Measurements from ENCODE around the gene MYL2. TPM values are rescaled to one million over a fixed set of nuclear protein-coding genes. Genes with fewer than 3 reads are reported as not detected.

MYL2 gene
- polyA plus RNA-seq, 1 donor (not counting 4 experiments of a cell fraction or from before 2014, with no cell fraction given): 0.08 TPM

DNA sequence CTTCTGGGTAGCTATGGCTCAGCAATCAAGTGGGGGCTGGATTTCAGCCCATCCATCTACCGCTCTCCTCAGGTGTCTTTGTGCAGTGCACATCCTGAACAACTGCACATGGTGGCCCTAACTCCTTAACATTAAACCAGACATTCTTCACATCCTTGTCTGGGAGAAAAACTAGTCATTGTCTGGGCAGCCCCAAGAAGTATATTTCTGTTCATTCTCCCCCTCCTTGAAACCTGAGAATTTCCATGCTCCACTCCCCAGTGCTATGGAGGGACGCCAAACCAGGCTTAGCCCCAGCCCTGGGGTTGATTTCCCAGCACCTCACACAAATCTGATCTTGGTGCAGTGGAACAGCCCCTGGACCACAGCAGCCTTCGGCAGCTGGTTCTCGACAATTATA lies 13.4 kb downstream of the MYL2 start:
- H3K9me1 ChIP-seq (ENCODE audit: control insufficient read depth, extremely low read depth, insufficient read depth, low read length): no peaks in the 10 kb centered on the region
- H3K9me3 ChIP-seq (ENCODE audit: control insufficient read depth, low read depth, low read length): no peaks in the 10 kb centered on the region
- no peak overlapping the region for H3K4me3 ChIP-seq (ENCODE audit: control insufficient read depth in 2 of 3, extremely low read depth in 1 of 3, insufficient read depth in 2 of 3, low read depth in 1 of 3, low read length in 3 of 3)
- peaks cover 11% of the 10 kb centered on the region for H3K4me1 ChIP-seq (ENCODE audit: control insufficient read depth, extremely low read depth, insufficient read depth, low read length)
- H2AFZ ChIP-seq (ENCODE audit: control insufficient read depth, low read length): no peak overlapping the region
- no peak for FAIRE-seq
- no peak overlapping the region for H3K9ac ChIP-seq (ENCODE audit: control insufficient read depth, extremely low read depth, insufficient read depth, low read length)
- dilution Hi-C loops (cut with MboI; ENCODE audit: extremely low pct_ligation_motif_present, low sequenced_read_pairs): no loop called here
- no peak for DNase-seq (ENCODE audit: low read depth, low spot score)
- H3K27me3 ChIP-seq (ENCODE audit: control insufficient read depth, extremely low read depth, insufficient read depth, low read length): no peaks in the 10 kb centered on the region
- H3K36me3 ChIP-seq (ENCODE audit: control insufficient read depth in 2 of 2, extremely low read depth in 1 of 2, insufficient read depth in 2 of 2, low read length in 2 of 2): no peaks in the 10 kb centered on the region
- H3K79me2 ChIP-seq (ENCODE audit: control insufficient read depth, insufficient read depth, low read length): no peaks in the 10 kb centered on the region
- no peak overlapping the region for H3K27ac ChIP-seq (ENCODE audit: control insufficient read depth, insufficient read depth, low read length)
- H3K4me2 ChIP-seq (ENCODE audit: control insufficient read depth, extremely low read depth, insufficient read depth, low read depth, low read length): no peak overlapping the region
- H4K20me1 ChIP-seq (ENCODE audit: control insufficient read depth, extremely low read depth, insufficient read depth, low read length): no peaks in the 10 kb centered on the region
- TF ChIP-seq, protein P1, sequence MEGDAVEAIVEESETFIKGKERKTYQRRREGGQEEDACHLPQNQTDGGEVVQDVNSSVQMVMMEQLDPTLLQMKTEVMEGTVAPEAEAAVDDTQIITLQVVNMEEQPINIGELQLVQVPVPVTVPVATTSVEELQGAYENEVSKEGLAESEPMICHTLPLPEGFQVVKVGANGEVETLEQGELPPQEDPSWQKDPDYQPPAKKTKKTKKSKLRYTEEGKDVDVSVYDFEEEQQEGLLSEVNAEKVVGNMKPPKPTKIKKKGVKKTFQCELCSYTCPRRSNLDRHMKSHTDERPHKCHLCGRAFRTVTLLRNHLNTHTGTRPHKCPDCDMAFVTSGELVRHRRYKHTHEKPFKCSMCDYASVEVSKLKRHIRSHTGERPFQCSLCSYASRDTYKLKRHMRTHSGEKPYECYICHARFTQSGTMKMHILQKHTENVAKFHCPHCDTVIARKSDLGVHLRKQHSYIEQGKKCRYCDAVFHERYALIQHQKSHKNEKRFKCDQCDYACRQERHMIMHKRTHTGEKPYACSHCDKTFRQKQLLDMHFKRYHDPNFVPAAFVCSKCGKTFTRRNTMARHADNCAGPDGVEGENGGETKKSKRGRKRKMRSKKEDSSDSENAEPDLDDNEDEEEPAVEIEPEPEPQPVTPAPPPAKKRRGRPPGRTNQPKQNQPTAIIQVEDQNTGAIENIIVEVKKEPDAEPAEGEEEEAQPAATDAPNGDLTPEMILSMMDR (optimal IDR thresholded peaks at IDR 0.05 in 1 of 3, IDR thresholded peaks at IDR 0.05 in 1 of 3, conservative IDR thresholded peaks at IDR 0.05 in 1 of 3; ENCODE audit: extremely low read depth in 1 of 3, insufficient read depth in 2 of 3, low read length in 3 of 3): no peak
- TF ChIP-seq EZH2 (IDR thresholded peaks at IDR 0.05; ENCODE audit: low read length): no peak

- DNase-seq (ENCODE audit: low read depth, low spot score) (no peak), FAIRE-seq (no peak)
- no peaks in the 10 kb centered on the region for H3K36me3 ChIP-seq (ENCODE audit: control insufficient read depth in 2 of 2, extremely low read depth in 1 of 2, insufficient read depth in 2 of 2, low read length in 2 of 2)
- peaks cover 11% of the 10 kb centered on the region for H3K4me1 ChIP-seq (ENCODE audit: control insufficient read depth, extremely low read depth, insufficient read depth, low read length)
- H3K9me3 ChIP-seq (ENCODE audit: control insufficient read depth, low read depth, low read length): no peaks in the 10 kb centered on the region
- TF ChIP-seq, protein P1 (optimal IDR thresholded peaks at IDR 0.05 in 1 of 3, IDR thresholded peaks at IDR 0.05 in 1 of 3, conservative IDR thresholded peaks at IDR 0.05 in 1 of 3; ENCODE audit: extremely low read depth in 1 of 3, insufficient read depth in 2 of 3, low read length in 3 of 3): no peak
- TF ChIP-seq EZH2 (IDR thresholded peaks at IDR 0.05; ENCODE audit: low read length): no peak
- H3K27me3 ChIP-seq (ENCODE audit: control insufficient read depth, extremely low read depth, insufficient read depth, low read length): no peaks in the 10 kb centered on the region
- no peak overlapping the region for H3K4me2 ChIP-seq (ENCODE audit: control insufficient read depth, extremely low read depth, insufficient read depth, low read depth, low read length)
- H3K79me2 ChIP-seq (ENCODE audit: control insufficient read depth, insufficient read depth, low read length): no peaks in the 10 kb centered on the region
- H3K4me3 ChIP-seq (ENCODE audit: control insufficient read depth in 2 of 3, extremely low read depth in 1 of 3, insufficient read depth in 2 of 3, low read depth in 1 of 3, low read length in 3 of 3): no peak overlapping the region
- no peak overlapping the region for H3K27ac ChIP-seq (ENCODE audit: control insufficient read depth, insufficient read depth, low read length)
- H2AFZ ChIP-seq (ENCODE audit: control insufficient read depth, low read length): no peak overlapping the region
- no peaks in the 10 kb centered on the region for H3K9me1 ChIP-seq (ENCODE audit: control insufficient read depth, extremely low read depth, insufficient read depth, low read length)
- H3K9ac ChIP-seq (ENCODE audit: control insufficient read depth, extremely low read depth, insufficient read depth, low read length): no peak overlapping the region
- H4K20me1 ChIP-seq (ENCODE audit: control insufficient read depth, extremely low read depth, insufficient read depth, low read length): no peaks in the 10 kb centered on the region
- dilution Hi-C loops (cut with MboI; ENCODE audit: extremely low pct_ligation_motif_present, low sequenced_read_pairs): no loop called here
These were observed 13.9 kb downstream of the MYL2 start for GRCh38 chr12:110906516-110906915.
